SK-N-SH (cell line): ENCODE data around the gene MLIP. TPM values are rescaled to one million over a fixed set of nuclear protein-coding genes. Genes with fewer than 3 reads are reported as not detected.

ENCODE experiments used
- CTCF ChIA-PET: fragments of 300-600, 350-600 bp; formaldehyde crosslinking; extraction: SDS; loops from one replicate; lab custom pipeline; 2021; lab: Yijun Ruan, JAX
- POLR2A ChIA-PET: fragments of 350-600 bp; sonication (Branson Sonifier 250); formaldehyde crosslinking; extraction: SDS; loops from one replicate; lab custom pipeline; 2020; ENCODE audit warnings: antibody characterized with exemption, inconsistent platforms; lab: Yijun Ruan, JAX
- DNase-seq: peaks from one replicate; pipeline ENCODE4 v3.0.0; 2012
- H2AFZ ChIP-seq: fragments of 200-600 bp; sonication (generic); 2 replicates; pipeline ENCODE4 v1.8.1; 2016; ENCODE audit warnings: antibody characterized with exemption, mild to moderate bottlenecking, low read depth
- H3F3A ChIP-seq: fragments of 200-600 bp; sonication (generic); replicated peaks from 2 replicates; pipeline ENCODE3; 2016; ENCODE audit warnings: antibody characterized with exemption, mild to moderate bottlenecking; ENCODE audit not compliant: insufficient read depth
- H3K27ac ChIP-seq, 2 experiments: fragments of 200-500 bp in 1 of 2; fragments of 200-600 bp in 1 of 2; sonication (Bioruptor generic) in 1 of 2; sonication (generic), shearing (Covaris generic) in 1 of 2; 2 replicates each; pipeline versions ENCODE4 v1.5.1 to v1.6.1; 2014 to 2016; ENCODE audit warnings: low read depth in 2 of 2, inconsistent platforms in 1 of 2, low read length in 1 of 2, mild to moderate bottlenecking in 1 of 2, mixed read lengths in 1 of 2
- H3K27me3 ChIP-seq: fragments of 200-600 bp; sonication (generic), shearing (Covaris generic); 2 replicates; pipeline ENCODE4 v1.6.1; 2016; ENCODE audit warnings: mixed run types; ENCODE audit not compliant: insufficient read depth
- H3K36me3 ChIP-seq, 2 experiments: fragments of 200-500 bp in 1 of 2; fragments of 200-600 bp in 1 of 2; sonication (Bioruptor generic) in 1 of 2; sonication (generic) in 1 of 2; replicated peaks in 1 of 2; 2 replicates each; pipeline versions ENCODE3 to v1.5.1; 2014 to 2016; ENCODE audit warnings: low read length in 1 of 2, mild to moderate bottlenecking in 1 of 2; ENCODE audit not compliant: insufficient read depth in 2 of 2, control insufficient read depth in 1 of 2
- H3K4me1 ChIP-seq, 2 experiments: fragments of 200-500 bp in 1 of 2; fragments of 200-600 bp in 1 of 2; sonication (Bioruptor generic) in 1 of 2; sonication (generic), shearing (Covaris generic) in 1 of 2; 2 replicates each; pipeline versions ENCODE4 v1.5.1 to v1.6.1; 2014 to 2016; ENCODE audit warnings: low read depth in 1 of 2, low read length in 1 of 2, mixed run types in 1 of 2; ENCODE audit not compliant: insufficient read depth in 2 of 2, control insufficient read depth in 1 of 2
- H3K4me2 ChIP-seq: fragments of 200-600 bp; sonication (generic), shearing (Covaris generic); 2 replicates; pipeline ENCODE4 v1.6.1; 2017; ENCODE audit warnings: mixed run types
- H3K4me3 ChIP-seq, 2 experiments: fragments of 200-500 bp in 1 of 2; fragments of 200-600 bp in 1 of 2; sonication (Bioruptor generic) in 1 of 2; sonication (generic), shearing (Covaris generic) in 1 of 2; 2 replicates each; pipeline versions ENCODE4 v1.5.1 to v1.8.1; 2014 to 2016; ENCODE audit warnings: low read depth in 2 of 2, inconsistent platforms in 1 of 2, low read length in 1 of 2, mild to moderate bottlenecking in 1 of 2, mixed read lengths in 1 of 2, moderate library complexity in 1 of 2
- H3K79me2 ChIP-seq: fragments of 200-600 bp; sonication (generic); 2 replicates; pipeline ENCODE4 v1.8.1; 2017; ENCODE audit warnings: mild to moderate bottlenecking; ENCODE audit not compliant: insufficient read depth
- H3K9ac ChIP-seq: fragments of 200-600 bp; sonication (generic); 2 replicates; pipeline ENCODE4 v1.6.1; 2017; ENCODE audit warnings: mixed run types
- H3K9me2 ChIP-seq: fragments of 200-600 bp; sonication (generic); 2 replicates; pipeline ENCODE4 v1.6.1; 2017; ENCODE audit warnings: mixed run types
- H3K9me3 ChIP-seq: fragments of 200-600 bp; sonication (generic); 2 replicates; pipeline ENCODE4 v1.6.1; 2017; ENCODE audit warnings: mixed run types, mild to moderate bottlenecking, moderate library complexity
- H4K20me1 ChIP-seq: fragments of 200-600 bp; sonication (generic); 2 replicates; pipeline ENCODE4 v1.6.1; 2017; ENCODE audit warnings: mild to moderate bottlenecking, mixed run types; ENCODE audit not compliant: insufficient read depth
- CHD2 ChIP-seq: fragments of 150-350 bp; IDR thresholded peaks from 2 replicates; pipeline ENCODE4 v1.6.1; 2018; ENCODE audit warnings: low read length; ENCODE audit not compliant: partially characterized antibody
- EP300 ChIP-seq, 2 experiments: IDR thresholded peaks; 2 replicates each; pipeline versions ENCODE4 v1.4.0 to v1.6.1; 2012; ENCODE audit warnings: borderline replicate concordance in 1 of 2, low read depth in 1 of 2, low read length in 1 of 2
- EZH2phosphoT487 ChIP-seq: fragments of 200-600 bp; sonication (generic); IDR thresholded peaks from 2 replicates; pipeline ENCODE4 v1.6.1; 2017; ENCODE audit warnings: low read depth, mixed run types, mild to moderate bottlenecking, antibody characterized with exemption, moderate library complexity, borderline replicate concordance
- FOXM1 ChIP-seq: IDR thresholded peaks from 2 replicates; pipeline ENCODE4 v1.4.0; 2012; ENCODE audit warnings: low read depth, mild to moderate bottlenecking
- IRF3 ChIP-seq: fragments of 150-350 bp; IDR thresholded peaks from 2 replicates; pipeline ENCODE4 v1.6.1; 2016; ENCODE audit warnings: mild to moderate bottlenecking, low read depth, low read length
- NRF1 ChIP-seq: IDR thresholded peaks from 2 replicates; pipeline ENCODE4 v1.6.1; 2012; ENCODE audit warnings: low read depth, mild to moderate bottlenecking, low read length
- PBX3 ChIP-seq: IDR thresholded peaks from 2 replicates; pipeline ENCODE4; 2012
- POLR2AphosphoS5 ChIP-seq: IDR thresholded peaks from 2 replicates; pipeline ENCODE4 v1.6.1; 2012; ENCODE audit warnings: low read depth, low read length
- RAD21 ChIP-seq: IDR thresholded peaks from 2 replicates; pipeline ENCODE4 v1.6.1; 2012; ENCODE audit warnings: mild to moderate bottlenecking, low read length
- RCOR1 ChIP-seq: fragments of 150-350 bp; IDR thresholded peaks from 2 replicates; pipeline ENCODE4 v1.6.1; 2017; ENCODE audit warnings: antibody characterized with exemption, low read length
- REST ChIP-seq: IDR thresholded peaks from 2 replicates; pipeline ENCODE4 v1.6.1; 2012; ENCODE audit warnings: mild to moderate bottlenecking, low read depth, low read length, moderate library complexity
- SMC3 ChIP-seq: IDR thresholded peaks from 2 replicates; pipeline ENCODE4 v1.6.1; 2012; ENCODE audit warnings: low read depth, low read length, improper control_type of control experiment
- TAF1 ChIP-seq: IDR thresholded peaks from 2 replicates; pipeline ENCODE4 v1.6.1; 2012; ENCODE audit warnings: low read depth, mild to moderate bottlenecking, low read length, moderate library complexity, borderline replicate concordance
- TCF12 ChIP-seq: IDR thresholded peaks from 2 replicates; pipeline ENCODE4 v1.4.0; 2012
- TEAD4 ChIP-seq: IDR thresholded peaks from 2 replicates; pipeline ENCODE4 v1.4.0; 2012; ENCODE audit warnings: mild to moderate bottlenecking, borderline replicate concordance; ENCODE audit not compliant: insufficient read depth
- ZBTB33 ChIP-seq: IDR thresholded peaks from 2 replicates; pipeline ENCODE4 v1.4.0; 2012; ENCODE audit warnings: low read depth, borderline replicate concordance
- WGBS: methylation state at CpG from one replicate; pipeline ENCODE4 v1.1.6; 2017; ENCODE audit warnings: low lambda C conversion rate; 5-methylcytosine and 5-hydroxymethylcytosine counted together
- polyA plus RNA-seq, 3 experiments: library from polyadenylated mRNA; depleted of rRNA; stranded (reverse); fragments of >200 nt; gene quantifications; 2 replicates each; pipeline ENCODE4 v1.2.3, GENCODE V29; 2012

MLIP gene
- polyA plus RNA-seq, 1 of the 3 experiments (the other 2 are of a cell fraction), result not detected

GRCh38 chr6:54245265-54245664 lies 134.0 kb downstream of the MLIP start:
- no peaks in the 10 kb centered on the region for H4K20me1 ChIP-seq
- H2AFZ ChIP-seq, result no peak overlapping the region
- CTCF ChIA-PET, result interaction anchor here (1.0 to 2.6 kb wide), 7 partner anchors 11 to 259 kb away, joined by 3 to 15 read pairs (median 4); no protein-coding TSS in a partner anchor
- TF ChIP-seq REST, result no peak
- TF ChIP-seq CHD2, result no peak
- TF ChIP-seq, all 33 proteins: peak for 0
- H3K4me1 ChIP-seq, result no peaks in the 10 kb centered on the region; a peak in 1 of 4 replicates
- peaks cover 4% of the 10 kb centered on the region; the same call in 1 of the 2 replicates for H3K27me3 ChIP-seq
- H3K9me2 ChIP-seq, result no peaks in the 10 kb centered on the region
- no peaks in the 10 kb centered on the region for H3F3A ChIP-seq
- no peak overlapping the region for H3K4me3 ChIP-seq
- H3K9me3 ChIP-seq, result no peaks in the 10 kb centered on the region
- H3K36me3 ChIP-seq, result peaks cover 0 to 5% of the 10 kb centered on the region in 2 experiments
- no peak overlapping the region for H3K4me2 ChIP-seq
- WGBS, result 40% methylated on average over 2 of the region's 2 CpGs
- DNase-seq, result no peak
- H3K79me2 ChIP-seq, result no peaks in the 10 kb centered on the region
- H3K27ac ChIP-seq, result peak overlapping the region in 1 of 2 experiments; percentile 22; a peak in 1 of 4 replicates
- H3K9ac ChIP-seq, result no peak overlapping the region
- POLR2A ChIA-PET, result no interaction called here

GRCh38 chr6:54248319-54248718 lies 137.1 kb downstream of the MLIP start:
- H3K27me3 ChIP-seq, result no peaks in the 10 kb centered on the region
- H3K27ac ChIP-seq, result no peak overlapping the region
- no peaks in the 10 kb centered on the region for H3F3A ChIP-seq
- H3K36me3 ChIP-seq, result peaks cover 0 to 5% of the 10 kb centered on the region in 2 experiments
- no peaks in the 10 kb centered on the region for H3K79me2 ChIP-seq
- no peaks in the 10 kb centered on the region for H4K20me1 ChIP-seq
- H3K4me2 ChIP-seq, result no peak overlapping the region
- H3K4me3 ChIP-seq, result no peak overlapping the region
- no peak overlapping the region for H2AFZ ChIP-seq
- ChIA-PET CTCF (interaction anchor here (1.2 kb wide), 1 partner anchor 12 kb away, joined by 3 read pairs; no protein-coding TSS in a partner anchor), POLR2A (no interaction called here)
- no peaks in the 10 kb centered on the region; a peak in 1 of 4 replicates for H3K4me1 ChIP-seq
- no peak overlapping the region for H3K9ac ChIP-seq
- no peaks in the 10 kb centered on the region for H3K9me3 ChIP-seq
- no peak for DNase-seq
- no peaks in the 10 kb centered on the region for H3K9me2 ChIP-seq
- no peak for TF ChIP-seq TAF1
- no peak for TF ChIP-seq TCF12
- TF ChIP-seq ZBTB33, result no peak
- no peak for TF ChIP-seq EP300 (IDR thresholded peaks at IDR 0.05; ENCODE audit: borderline replicate concordance in 1 of 2, low read depth in 1 of 2, low read length in 1 of 2)
- no peak for TF ChIP-seq RCOR1
- no peak for TF ChIP-seq NRF1
- no peak for TF ChIP-seq SMC3
- TF ChIP-seq CHD2, result no peak
- no peak for TF ChIP-seq POLR2AphosphoS5
- TF ChIP-seq FOXM1, result no peak
- no peak for TF ChIP-seq EZH2phosphoT487
- TF ChIP-seq TEAD4, result no peak
- no peak for TF ChIP-seq PBX3
- TF ChIP-seq IRF3, result no peak
- no peak for TF ChIP-seq RAD21
